NCI-H187 treated with DMSO at 0.1 percent for 48 hours (cell line): ENCODE data around the gene OR52E6.

Experiments used
- DNase-seq: peaks from one replicate; lab custom pipeline; 2025; lab: John Stamatoyannopoulos, UW

Gene OR52E6

GRCh38 chr11:5841797-5842196 lies at the start of gene OR52E6:
Gene OR52E6 (minus strand): TSS chr11:5841897. CDS start chr11:5841897, 0 bp downstream.
- DNase-seq: no peak

- DNase-seq: no peak
Measured at GRCh38 chr11:5891216-5891800, 49.6 kb upstream of the OR52E6 start.

GRCh38 chr11:5887661-5888060 lies 46.0 kb upstream of the OR52E6 start:
- DNase-seq: no peak

- no peak for DNase-seq
Measured at GRCh38 chr11:5887172-5887571, 45.5 kb upstream of the OR52E6 start.

GRCh38 chr11:5881756-5882155 lies 40.1 kb upstream of the OR52E6 start:
- no peak for DNase-seq

GRCh38 chr11:5880329-5880728 lies 38.6 kb upstream of the OR52E6 start, which contains the start of gene OR52E4:
Gene OR52E4 (plus strand): TSS chr11:5880629. CDS start chr11:5884293, 3,664 bp downstream.
- no peak for DNase-seq

GRCh38 chr11:5878564-5878963 lies 36.9 kb upstream of the OR52E6 start:
- DNase-seq: no peak

- no peak for DNase-seq
Measured at GRCh38 chr11:5865826-5866225, 24.1 kb upstream of the OR52E6 start.

- DNase-seq: no peak
Measured at GRCh38 chr11:5857590-5857989, 15.9 kb upstream of the OR52E6 start, which contains the start of gene OR52E8. Gene OR52E8 (minus strand): TSS chr11:5857690. CDS start chr11:5857690, 0 bp downstream.

GRCh38 chr11:5851002-5851401 lies 9.3 kb upstream of the OR52E6 start:
- no peak for DNase-seq

- no peak for DNase-seq
Measured at GRCh38 chr11:5847711-5848110, 6.0 kb upstream of the OR52E6 start.

GRCh38 chr11:5846701-5847100 lies 5.0 kb upstream of the OR52E6 start:
- DNase-seq: no peak

- DNase-seq: no peak
Measured at GRCh38 chr11:5837695-5838094, 4.0 kb downstream of the OR52E6 start.

- DNase-seq: no peak
Measured at GRCh38 chr11:5833446-5833845, 8.3 kb downstream of the OR52E6 start.

- no peak for DNase-seq
Measured at GRCh38 chr11:5831196-5831829, 10.4 kb downstream of the OR52E6 start.

GRCh38 chr11:5818245-5818886 lies 23.3 kb downstream of the OR52E6 start:
- no peak for DNase-seq

- DNase-seq: no peak
Measured at GRCh38 chr11:5815534-5815933, 26.2 kb downstream of the OR52E6 start.

- no peak for DNase-seq
Measured at GRCh38 chr11:5809905-5810795, 31.5 kb downstream of the OR52E6 start.

- DNase-seq: no peak
Measured at GRCh38 chr11:5809122-5809519, 32.6 kb downstream of the OR52E6 start.

- DNase-seq: no peak
Measured at GRCh38 chr11:5808500-5809121, 33.1 kb downstream of the OR52E6 start, which contains the start of gene OR52N2. Gene OR52N2 (plus strand): TSS chr11:5808924. CDS start chr11:5820336, 11,412 bp downstream.

GRCh38 chr11:5807580-5807979 lies 34.1 kb downstream of the OR52E6 start:
- DNase-seq: no peak

GRCh38 chr11:5803982-5804381 lies 37.7 kb downstream of the OR52E6 start:
- DNase-seq: no peak
